ENCODE data around the gene PKN3.

PKN3 gene

DNA sequence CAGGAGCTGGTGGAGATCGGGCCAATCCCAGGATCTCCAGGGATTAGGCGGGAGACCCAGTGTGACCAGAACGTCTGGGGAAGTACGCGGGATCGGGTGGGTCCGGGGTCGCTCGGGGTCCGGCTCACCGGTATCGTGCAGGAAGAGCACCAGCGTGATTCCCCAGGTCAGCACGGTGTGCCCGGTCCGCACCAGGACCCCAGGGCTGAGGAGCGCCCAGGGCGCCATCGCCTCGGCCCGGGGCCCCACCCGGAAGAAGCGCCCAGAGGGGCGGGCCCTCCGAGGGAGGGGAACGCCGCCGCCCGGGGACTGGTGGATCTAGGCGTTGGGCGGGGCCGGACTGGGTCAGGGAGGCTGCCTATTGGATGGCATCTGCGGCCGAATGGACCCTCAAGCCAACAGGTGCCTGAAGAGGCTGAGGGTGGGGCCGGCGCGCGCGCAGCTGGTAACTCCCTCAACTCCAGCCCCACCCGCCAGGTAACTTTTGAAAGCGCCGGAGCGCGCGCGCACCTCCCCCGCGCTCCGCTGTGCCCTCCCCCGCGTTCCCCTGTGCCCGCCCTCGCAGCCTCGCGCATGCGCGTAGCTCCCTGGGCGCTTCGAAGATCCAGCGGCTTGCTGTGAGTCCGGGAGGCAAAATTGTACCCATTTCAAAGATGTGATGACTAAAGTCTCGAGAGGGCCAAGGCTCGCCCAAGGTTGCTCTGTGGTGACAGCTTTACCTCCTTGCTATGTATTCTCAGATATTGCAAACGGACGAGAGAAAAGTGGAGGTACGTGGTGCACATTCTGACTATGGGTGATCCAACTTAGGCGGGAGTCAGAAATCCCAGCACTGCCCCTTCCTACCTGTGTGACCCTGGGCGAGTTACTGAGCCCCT is 21.8 kb downstream of the PKN3 start, which contains the start of gene ZDHHC12:
Gene ZDHHC12, minus strand, starts transcription at position 262 of the 878 bp plus-strand sequence. Its CDS starts 34 bp downstream, at position 228.
- Histone ChIP-seq H4K20me1 (ENCODE audit: insufficient read depth, low read length) (no peaks in the 10 kb centered on the region), H3K27me3 (ENCODE audit: insufficient read depth, low read length) (no peaks in the 10 kb centered on the region), H3K9me3 (ENCODE audit: low read length) (no peaks in the 10 kb centered on the region), H3K4me1 (ENCODE audit: insufficient read depth, low read length, severe bottlenecking) (peaks cover 43% of the 10 kb centered on the region), H3K36me3 (ENCODE audit: insufficient read depth, low read length) (peaks cover 29% of the 10 kb centered on the region; the same call in 1 of the 2 replicates), H3F3A (ENCODE audit: insufficient read depth, low read length) (0 out of 2 replicates have a peak, but pooled peaks cover 4% of the 10 kb centered on the region), H3K4me3 (ENCODE audit: low read depth, low read length, poor library complexity, severe bottlenecking) (peak within 1 kb of the TSS; percentile 84), H3K9me2 (ENCODE audit: low read depth, low read length) (no peaks in the 10 kb centered on the region), H3K9ac (ENCODE audit: low read length) (peak within 1 kb of the TSS; percentile 96), H2AFZ (ENCODE audit: low read length) (no peak within 1 kb of the TSS), H3K79me2 (ENCODE audit: insufficient read depth, low read length) (no peaks in the 10 kb centered on the region), H3K4me2 (ENCODE audit: low read length) (peak within 1 kb of the TSS; percentile 92), H3K27ac (ENCODE audit: low read depth, low read length, poor library complexity, severe bottlenecking) (peak within 1 kb of the TSS; percentile 69)
- TF ChIP-seq, protein P1, sequence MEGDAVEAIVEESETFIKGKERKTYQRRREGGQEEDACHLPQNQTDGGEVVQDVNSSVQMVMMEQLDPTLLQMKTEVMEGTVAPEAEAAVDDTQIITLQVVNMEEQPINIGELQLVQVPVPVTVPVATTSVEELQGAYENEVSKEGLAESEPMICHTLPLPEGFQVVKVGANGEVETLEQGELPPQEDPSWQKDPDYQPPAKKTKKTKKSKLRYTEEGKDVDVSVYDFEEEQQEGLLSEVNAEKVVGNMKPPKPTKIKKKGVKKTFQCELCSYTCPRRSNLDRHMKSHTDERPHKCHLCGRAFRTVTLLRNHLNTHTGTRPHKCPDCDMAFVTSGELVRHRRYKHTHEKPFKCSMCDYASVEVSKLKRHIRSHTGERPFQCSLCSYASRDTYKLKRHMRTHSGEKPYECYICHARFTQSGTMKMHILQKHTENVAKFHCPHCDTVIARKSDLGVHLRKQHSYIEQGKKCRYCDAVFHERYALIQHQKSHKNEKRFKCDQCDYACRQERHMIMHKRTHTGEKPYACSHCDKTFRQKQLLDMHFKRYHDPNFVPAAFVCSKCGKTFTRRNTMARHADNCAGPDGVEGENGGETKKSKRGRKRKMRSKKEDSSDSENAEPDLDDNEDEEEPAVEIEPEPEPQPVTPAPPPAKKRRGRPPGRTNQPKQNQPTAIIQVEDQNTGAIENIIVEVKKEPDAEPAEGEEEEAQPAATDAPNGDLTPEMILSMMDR (IDR thresholded peaks at IDR 0.05; ENCODE audit: low read length): no peak
- no peak for TF ChIP-seq EZH2 (IDR thresholded peaks at IDR 0.05; ENCODE audit: borderline replicate concordance, low read length)

- Histone ChIP-seq H3K36me3 (ENCODE audit: insufficient read depth, low read length) (peaks cover 24% of the 10 kb centered on the region; the same call in 1 of the 2 replicates), H3K27ac (ENCODE audit: low read depth, low read length, poor library complexity, severe bottlenecking) (peak overlapping the region; percentile 69), H2AFZ (ENCODE audit: low read length) (no peak overlapping the region), H3K27me3 (ENCODE audit: insufficient read depth, low read length) (no peaks in the 10 kb centered on the region), H3K4me1 (ENCODE audit: insufficient read depth, low read length, severe bottlenecking) (peaks cover 43% of the 10 kb centered on the region), H3K79me2 (ENCODE audit: insufficient read depth, low read length) (no peaks in the 10 kb centered on the region), H3K9me3 (ENCODE audit: low read length) (no peaks in the 10 kb centered on the region), H3K9me2 (ENCODE audit: low read depth, low read length) (no peaks in the 10 kb centered on the region), H3K4me2 (ENCODE audit: low read length) (peak overlapping the region; percentile 92), H4K20me1 (ENCODE audit: insufficient read depth, low read length) (no peaks in the 10 kb centered on the region), H3K4me3 (ENCODE audit: low read depth, low read length, poor library complexity, severe bottlenecking) (peak overlapping the region; percentile 84), H3K9ac (ENCODE audit: low read length) (peak overlapping the region; percentile 80), H3F3A (ENCODE audit: insufficient read depth, low read length) (0 out of 2 replicates have a peak, but pooled peaks cover 4% of the 10 kb centered on the region)
- TF ChIP-seq EZH2 (IDR thresholded peaks at IDR 0.05; ENCODE audit: borderline replicate concordance, low read length): no peak
- TF ChIP-seq, protein P1 (IDR thresholded peaks at IDR 0.05; ENCODE audit: low read length): peak; percentile 17; the same call in 1 of the 2 replicates
Measured at GRCh38 chr9:128724744-128725211, 22.5 kb downstream of the PKN3 start.

DNA sequence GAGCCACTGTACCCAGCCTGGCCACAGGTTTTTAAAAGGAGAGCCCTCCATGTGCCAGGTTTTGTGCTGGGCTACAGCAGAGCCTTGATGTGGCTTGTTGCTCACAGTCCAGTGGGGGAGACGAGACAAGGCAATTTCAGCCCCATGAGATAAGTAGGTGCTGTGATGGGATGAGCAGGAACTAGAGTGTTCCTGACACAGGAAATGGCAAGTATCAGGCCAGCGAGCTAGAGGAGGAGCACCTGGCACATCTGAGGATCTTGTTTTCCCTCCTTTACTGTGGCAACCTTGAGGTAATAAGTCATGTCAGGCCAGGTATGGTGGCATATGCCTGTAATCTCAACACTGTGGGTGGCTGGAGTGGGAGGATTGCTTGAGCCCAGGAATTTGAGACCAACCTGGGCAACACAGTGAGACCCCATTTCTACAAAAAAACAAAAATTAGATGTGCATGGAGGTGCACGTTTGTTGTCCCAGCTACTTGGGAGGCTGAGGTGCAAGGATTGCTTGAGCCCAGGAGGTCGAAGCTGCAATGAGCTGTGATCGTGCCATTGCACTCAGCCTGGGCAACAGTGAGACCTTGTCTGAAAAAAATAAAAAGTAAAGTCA is 25.4 kb downstream of the PKN3 start:
- no peaks in the 10 kb centered on the region for H3K79me2 ChIP-seq (ENCODE audit: insufficient read depth, low read length)
- H3K36me3 ChIP-seq (ENCODE audit: insufficient read depth, low read length): peaks cover 7% of the 10 kb centered on the region; the same call in 1 of the 2 replicates
- no peaks in the 10 kb centered on the region for H3K9me2 ChIP-seq (ENCODE audit: low read depth, low read length)
- peaks cover 34% of the 10 kb centered on the region for H3K4me1 ChIP-seq (ENCODE audit: insufficient read depth, low read length, severe bottlenecking)
- no peaks in the 10 kb centered on the region for H3K27me3 ChIP-seq (ENCODE audit: insufficient read depth, low read length)
- no peak overlapping the region for H3K4me3 ChIP-seq (ENCODE audit: low read depth, low read length, poor library complexity, severe bottlenecking)
- H2AFZ ChIP-seq (ENCODE audit: low read length): no peak overlapping the region
- TF ChIP-seq EZH2 (IDR thresholded peaks at IDR 0.05; ENCODE audit: borderline replicate concordance, low read length): no peak
- TF ChIP-seq, protein P1 (IDR thresholded peaks at IDR 0.05; ENCODE audit: low read length): no peak
- peak overlapping the region; percentile 38 for H3K27ac ChIP-seq (ENCODE audit: low read depth, low read length, poor library complexity, severe bottlenecking)
- H3F3A ChIP-seq (ENCODE audit: insufficient read depth, low read length): 0 out of 2 replicates have a peak, but pooled peaks cover 4% of the 10 kb centered on the region
- H3K9ac ChIP-seq (ENCODE audit: low read length): no peak overlapping the region
- H3K9me3 ChIP-seq (ENCODE audit: low read length): no peaks in the 10 kb centered on the region
- H3K4me2 ChIP-seq (ENCODE audit: low read length): peak overlapping the region; percentile 8; the same call in 1 of the 2 replicates
- no peaks in the 10 kb centered on the region for H4K20me1 ChIP-seq (ENCODE audit: insufficient read depth, low read length)

All from OCI-LY1 (cell line).